HG03342 (cell line): Measurements from ENCODE around the gene VWA5B1.

Source experiments
- ATAC-seq: cut with Tn5 transposase; IDR thresholded peaks from one replicate; pipeline ENCODE4 v1.9.1; 2021; ENCODE audit warnings: mild to moderate bottlenecking, moderate library complexity; ENCODE audit not compliant: unreplicated experiment

The VWA5B1 gene

GRCh38 chr1:20345419-20345818 lies 54.7 kb downstream of the VWA5B1 start:
- ATAC-seq = no peak

- ATAC-seq = no peak
Observed at GRCh38 chr1:20346433-20346832, 55.8 kb downstream of the VWA5B1 start.

- ATAC-seq = no peak
Observed at GRCh38 chr1:20347699-20348098, 57.0 kb downstream of the VWA5B1 start.

GRCh38 chr1:20348326-20348915 lies 57.7 kb downstream of the VWA5B1 start:
- no peak for ATAC-seq

- ATAC-seq = no peak
Observed at GRCh38 chr1:20349561-20349960, 58.9 kb downstream of the VWA5B1 start.

- ATAC-seq = no peak
Observed at GRCh38 chr1:20349971-20350370, 59.3 kb downstream of the VWA5B1 start.

GRCh38 chr1:20350421-20350820 lies 59.7 kb downstream of the VWA5B1 start:
- ATAC-seq = no peak

GRCh38 chr1:20351911-20352701 lies 61.4 kb downstream of the VWA5B1 start:
- no peak for ATAC-seq

GRCh38 chr1:20353836-20354235 lies 63.2 kb downstream of the VWA5B1 start:
- ATAC-seq = no peak

- ATAC-seq = no peak
Observed at GRCh38 chr1:20354610-20355009, 63.9 kb downstream of the VWA5B1 start.

- ATAC-seq = no peak
Observed at GRCh38 chr1:20355101-20355827, 64.6 kb downstream of the VWA5B1 start.

GRCh38 chr1:20355828-20356735 lies 65.4 kb downstream of the VWA5B1 start:
- ATAC-seq = no peak

- ATAC-seq = no peak
Observed at GRCh38 chr1:20356850-20357459, 66.3 kb downstream of the VWA5B1 start.

GRCh38 chr1:20357796-20358195 lies 67.1 kb downstream of the VWA5B1 start:
- no peak for ATAC-seq

GRCh38 chr1:20358761-20359263 lies 68.1 kb downstream of the VWA5B1 start:
- ATAC-seq = no peak

- ATAC-seq = no peak
Observed at GRCh38 chr1:20359451-20360330, 69.0 kb downstream of the VWA5B1 start.

- no peak for ATAC-seq
Observed at GRCh38 chr1:20361401-20361800, 70.7 kb downstream of the VWA5B1 start.

GRCh38 chr1:20361805-20362381 lies 71.2 kb downstream of the VWA5B1 start:
- no peak for ATAC-seq

- ATAC-seq = no peak
Observed at GRCh38 chr1:20362856-20363255, 72.2 kb downstream of the VWA5B1 start.
